Measurements from ENCODE around the gene SPATA20. TPM values are rescaled to one million over a fixed set of nuclear protein-coding genes. Genes with fewer than 3 reads are reported as not detected.

The SPATA20 gene
- total and polyA plus RNA-seq, 2 of the 8 experiments (the other 6 are each of a cell fraction or from before 2014, with no cell fraction given): 16.2 to 17.5 TPM

- no peaks in the 10 kb centered on the region for H3K23me2 ChIP-seq (ENCODE audit: low read depth, low read length)
- no peaks in the 10 kb centered on the region for H3K79me1 ChIP-seq (ENCODE audit: low read depth, low read length)
- H2BK15ac ChIP-seq (ENCODE audit: low read length): no peak overlapping the region
- 77% methylated on average over 5 of the region's 5 CpGs; no CpG with 5 or more reads in 1 of the 2 experiments for WGBS, 2 experiments (ENCODE audit: extremely low coverage in 1 of 2, insufficient coverage in 1 of 2, insufficient read length in 1 of 2, insufficient replicate concordance in 2 of 2, low coverage in 1 of 2, low lambda C conversion rate in 2 of 2, missing lambda C conversion rate in 1 of 2)
- peak overlapping the region in 3 of 4 experiments; percentile 53 to 67 (median 61); a peak in 6 of 8 replicates for H3K4me3 ChIP-seq (ENCODE audit: extremely low read depth in 1 of 4, insufficient read depth in 2 of 4, low read depth in 3 of 4, low read length in 4 of 4)
- H3K56ac ChIP-seq (replicated peaks; ENCODE audit: insufficient read length, low read depth, low read length): no peak overlapping the region
- H3K27ac ChIP-seq (ENCODE audit: low read depth, low read length): no peak overlapping the region
- DNase-seq (ENCODE audit: low read depth in 1 of 2, low spot score in 2 of 2): no peak
- H3K79me2 ChIP-seq (ENCODE audit: control insufficient read depth in 1 of 2, insufficient read depth in 2 of 2, low read length in 2 of 2): no peaks in the 10 kb centered on the region
- H3K23ac ChIP-seq (ENCODE audit: insufficient read length): no peak overlapping the region
- H2BK20ac ChIP-seq (ENCODE audit: low read length): no peak overlapping the region
- 0 out of 2 replicates have a peak overlapping the region, but pooled peaks have one; percentile 47 for H2BK5ac ChIP-seq (ENCODE audit: low read depth, low read length)
- no peaks in the 10 kb centered on the region for H3K27me3 ChIP-seq (replicated peaks in 1 of 4; ENCODE audit: control insufficient read depth in 3 of 4, extremely low read depth in 1 of 4, insufficient read depth in 3 of 4, low read length in 3 of 4)
- H2AK5ac ChIP-seq (ENCODE audit: low read depth, low read length): no peak overlapping the region
- ChIA-PET CTCF (ENCODE audit: partially characterized antibody) (interaction anchor here (0.6 to 12.4 kb wide), 11 partner anchors 9 to 957 kb away, joined by 3 to 404 read pairs (median 4); no protein-coding TSS in a partner anchor), POLR2A (ENCODE audit: partially characterized antibody) (interaction anchor here (1.0 to 2.1 kb wide), 5 partner anchors 10 to 78 kb away, joined by 3 to 10 read pairs (median 5); partner anchors contain the start of genes CACNA1G and EPN3)
- H4K8ac ChIP-seq (ENCODE audit: extremely low read depth, insufficient read depth, low read length): no peak overlapping the region; the same call in 1 of the 2 replicates
- peak overlapping the region; percentile 46 to 75 for H3K4me2 ChIP-seq (ENCODE audit: insufficient read depth in 1 of 2, low read depth in 2 of 2, low read length in 2 of 2)
- H3K36me3 ChIP-seq (ENCODE audit: control insufficient read depth in 2 of 4, insufficient read depth in 4 of 4, low read length in 3 of 4): no peaks in the 10 kb centered on the region
- H3K4me1 ChIP-seq (replicated peaks in 1 of 4; ENCODE audit: control insufficient read depth in 3 of 4, insufficient read depth in 4 of 4, low read length in 3 of 4): peaks cover 6 to 15% (median 9%) of the 10 kb centered on the region in 4 experiments
- H3K18ac ChIP-seq (ENCODE audit: extremely low read depth, low read length): 0 out of 2 replicates have a peak overlapping the region, but pooled peaks have one; percentile 95
- peak overlapping the region; percentile 50; the same call in 1 of the 2 replicates for H2BK12ac ChIP-seq (ENCODE audit: low read depth, low read length)
- no peak overlapping the region for H2AFZ ChIP-seq (ENCODE audit: low read length)
- H4K5ac ChIP-seq (ENCODE audit: insufficient read length, low read depth, low read length): no peak overlapping the region
- H3K9me3 ChIP-seq (ENCODE audit: insufficient read depth in 2 of 2, low read depth in 1 of 2, low read length in 1 of 2): no peaks in the 10 kb centered on the region
- H4K91ac ChIP-seq (replicated peaks; ENCODE audit: insufficient read length, low read length): no peak overlapping the region
- H3K4ac ChIP-seq (replicated peaks; ENCODE audit: insufficient read length, low read depth, low read length): no peak overlapping the region
- H3K9ac ChIP-seq (replicated peaks in 1 of 4; ENCODE audit: extremely low read depth in 1 of 4, low read depth in 3 of 4, low read length in 3 of 4): peak overlapping the region in 1 of 4 experiments; percentile 36; a peak in 2 of 7 replicates
- no peak for FAIRE-seq
- no peaks in the 10 kb centered on the region for H4K20me1 ChIP-seq (replicated peaks in 1 of 2; ENCODE audit: control insufficient read depth in 1 of 2, insufficient read depth in 2 of 2, low read length in 2 of 2)
- no peak overlapping the region for H3K14ac ChIP-seq (ENCODE audit: insufficient read length)
- no peak overlapping the region for H2BK120ac ChIP-seq (replicated peaks; ENCODE audit: low read depth, low read length)
- TF ChIP-seq, protein P1, sequence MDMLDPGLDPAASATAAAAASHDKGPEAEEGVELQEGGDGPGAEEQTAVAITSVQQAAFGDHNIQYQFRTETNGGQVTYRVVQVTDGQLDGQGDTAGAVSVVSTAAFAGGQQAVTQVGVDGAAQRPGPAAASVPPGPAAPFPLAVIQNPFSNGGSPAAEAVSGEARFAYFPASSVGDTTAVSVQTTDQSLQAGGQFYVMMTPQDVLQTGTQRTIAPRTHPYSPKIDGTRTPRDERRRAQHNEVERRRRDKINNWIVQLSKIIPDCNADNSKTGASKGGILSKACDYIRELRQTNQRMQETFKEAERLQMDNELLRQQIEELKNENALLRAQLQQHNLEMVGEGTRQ (IDR thresholded peaks at IDR 0.05; ENCODE audit: low read length): no peak
- TF ChIP-seq, protein P2, sequence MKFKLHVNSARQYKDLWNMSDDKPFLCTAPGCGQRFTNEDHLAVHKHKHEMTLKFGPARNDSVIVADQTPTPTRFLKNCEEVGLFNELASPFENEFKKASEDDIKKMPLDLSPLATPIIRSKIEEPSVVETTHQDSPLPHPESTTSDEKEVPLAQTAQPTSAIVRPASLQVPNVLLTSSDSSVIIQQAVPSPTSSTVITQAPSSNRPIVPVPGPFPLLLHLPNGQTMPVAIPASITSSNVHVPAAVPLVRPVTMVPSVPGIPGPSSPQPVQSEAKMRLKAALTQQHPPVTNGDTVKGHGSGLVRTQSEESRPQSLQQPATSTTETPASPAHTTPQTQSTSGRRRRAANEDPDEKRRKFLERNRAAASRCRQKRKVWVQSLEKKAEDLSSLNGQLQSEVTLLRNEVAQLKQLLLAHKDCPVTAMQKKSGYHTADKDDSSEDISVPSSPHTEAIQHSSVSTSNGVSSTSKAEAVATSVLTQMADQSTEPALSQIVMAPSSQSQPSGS (IDR thresholded peaks at IDR 0.05; ENCODE audit: low read length): no peak
- TF ChIP-seq KDM5A (IDR thresholded peaks at IDR 0.05; ENCODE audit: low read length): no peak
- TF ChIP-seq SIRT6 (IDR thresholded peaks at IDR 0.05; ENCODE audit: low read length): no peak
- no peak for TF ChIP-seq ASH2L (IDR thresholded peaks at IDR 0.05; ENCODE audit: low read length)
- no peak for TF ChIP-seq EZH2 (IDR thresholded peaks at IDR 0.05; ENCODE audit: low read depth, low read length, severe bottlenecking)
- no peak for TF ChIP-seq RNF2 (IDR thresholded peaks at IDR 0.05; ENCODE audit: borderline replicate concordance, low read depth, low read length, missing control alignments, poor library complexity, severe bottlenecking)
- no peak for TF ChIP-seq TEAD4 (IDR thresholded peaks at IDR 0.05; ENCODE audit: low read depth, low read length)
- TF ChIP-seq, protein P3, sequence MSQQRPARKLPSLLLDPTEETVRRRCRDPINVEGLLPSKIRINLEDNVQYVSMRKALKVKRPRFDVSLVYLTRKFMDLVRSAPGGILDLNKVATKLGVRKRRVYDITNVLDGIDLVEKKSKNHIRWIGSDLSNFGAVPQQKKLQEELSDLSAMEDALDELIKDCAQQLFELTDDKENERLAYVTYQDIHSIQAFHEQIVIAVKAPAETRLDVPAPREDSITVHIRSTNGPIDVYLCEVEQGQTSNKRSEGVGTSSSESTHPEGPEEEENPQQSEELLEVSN (IDR thresholded peaks at IDR 0.05): no peak
These were observed 736 bp downstream of the SPATA20 start for GRCh38 chr17:50547736-50548083.
